Left lung (tissue), 10 donors: ENCODE results near the gene IL22. TPM values are rescaled to one million over a fixed set of nuclear protein-coding genes. Genes with fewer than 3 reads are reported as not detected.
"Not testable (repeated sequence)": the region's sequence is repeated elsewhere in the genome, so short reads cannot be mapped to it uniquely, and the experiment has no call there.

ENCODE experiments used
- ATAC-seq: fragments of 200-7000 bp; cut with Tn5 transposase; one replicate; pipeline ENCODE4 v1.9.1; 2020; ENCODE audit warnings: moderate library complexity
- DNase-seq, 4 donors: peaks; one replicate each; pipeline ENCODE4 v3.0.0-alpha.2; 2013 to 2020
- H3K27ac ChIP-seq, 2 donors: fragments of 200-600 bp; sonication (generic) in 1 of 2; one replicate each; pipeline versions ENCODE4 v1.5.0 to v1.8.0; 2020 to 2021
- H3K27me3 ChIP-seq, 2 donors: fragments of 200-600 bp; sonication (generic) in 1 of 2; one replicate each; pipeline versions ENCODE4 v1.5.0 to v1.8.0; 2020 to 2021
- H3K36me3 ChIP-seq, 2 donors: fragments of 200-600 bp; sonication (generic) in 1 of 2; one replicate each; pipeline versions ENCODE4 v1.5.0 to v1.8.0; 2020 to 2021
- H3K4me1 ChIP-seq, 2 donors: fragments of 200-600 bp; one replicate each; pipeline ENCODE4 v1.8.0; 2021
- H3K4me3 ChIP-seq, 2 donors: fragments of 200-600 bp; sonication (generic) in 1 of 2; one replicate each; pipeline versions ENCODE4 v1.5.0 to v1.8.0; 2020 to 2021; ENCODE audit warnings: mild to moderate bottlenecking in 1 of 2
- H3K9me3 ChIP-seq, 2 donors: fragments of 200-600 bp; sonication (generic) in 1 of 2; one replicate each; pipeline versions ENCODE4 v1.5.0 to v1.8.0; 2020 to 2021
- CTCF ChIP-seq, 2 donors: fragments of 200-600 bp; sonication (generic) in 1 of 2; IDR thresholded peaks; one replicate each; pipeline versions ENCODE4 v1.5.0 to v1.8.0; 2021; ENCODE audit warnings: antibody characterized with exemption in 2 of 2
- intact Hi-C, 2 donors: fragments of 100-400 bp; cut with DNase I; formaldehyde crosslinking; loops; one replicate each; pipeline versions ENCODE4 v1.11.2 to v1.14.2; 2022
- polyA plus RNA-seq, 6 donors: library from polyadenylated mRNA; unstranded; fragments of 120-200 nt; gene quantifications; one replicate each; pipeline ENCODE4 v1.2.1, GENCODE V29; 2013; ENCODE audit not compliant: insufficient read length in 6 of 6
- total RNA-seq, 2 donors: library from RNA; stranded (reverse); fragmentation: NEBNext Ultra II Directional; extraction: Animal tissue kit (Norgen Biotek cat#: 25700); gene quantifications; one replicate each; pipeline ENCODE4 v1.2.1, GENCODE V29; 2021
- donor health status: DM: no; HTN: yes; CAD: no.
- donor health status: DM: no; HTN: no; CAD: no.

IL22 gene
- total and polyA plus RNA-seq, 8 donors = not detected

GRCh38 chr12:68221497-68221896 lies 31.9 kb downstream of the IL22 start:
- no peak overlapping the region for H3K4me3 ChIP-seq
- ATAC-seq (no peak), DNase-seq (no peak)
- H3K4me1 ChIP-seq = peaks cover 0 to 10% of the 10 kb centered on the region in 2 donors
- TF ChIP-seq CTCF (IDR thresholded peaks at IDR 0.05) = no peak
- intact Hi-C loops = loop anchor here in 1 of 2 donors (5.0 kb wide), 1 partner anchor 96 kb away; no protein-coding TSS in a partner anchor
- H3K36me3 ChIP-seq = no peaks in the 10 kb centered on the region
- H3K9me3 ChIP-seq = no peaks in the 10 kb centered on the region
- H3K27ac ChIP-seq = no peak overlapping the region
- H3K27me3 ChIP-seq = peaks cover 16 to 20% of the 10 kb centered on the region in 2 donors

GRCh38 chr12:68210875-68211274 lies 42.5 kb downstream of the IL22 start:
- peaks cover 14 to 30% of the 10 kb centered on the region in 2 donors for H3K27me3 ChIP-seq
- intact Hi-C loops = no loop called here
- DNase-seq (no peak), ATAC-seq (no peak)
- TF ChIP-seq CTCF (IDR thresholded peaks at IDR 0.05) = no peak
- H3K4me1 ChIP-seq = no peaks in the 10 kb centered on the region
- no peaks in the 10 kb centered on the region for H3K36me3 ChIP-seq
- no peak overlapping the region for H3K4me3 ChIP-seq
- no peak overlapping the region for H3K27ac ChIP-seq
- H3K9me3 ChIP-seq = no peaks in the 10 kb centered on the region

- H3K4me1 ChIP-seq, DNase-seq, H3K4me3 ChIP-seq, H3K9me3 ChIP-seq, ATAC-seq, H3K27ac ChIP-seq, intact Hi-C loops, H3K36me3 ChIP-seq: not testable (repeated sequence)
- peaks cover 5 to 17% of the 10 kb centered on the region in 2 donors for H3K27me3 ChIP-seq
Observed at GRCh38 chr12:68209048-68209728, 44.2 kb downstream of the IL22 start.

- Histone ChIP-seq H3K27ac (no peak overlapping the region), H3K9me3 (no peaks in the 10 kb centered on the region), H3K4me1 (no peaks in the 10 kb centered on the region), H3K27me3 (peaks cover 4 to 17% of the 10 kb centered on the region in 2 donors), H3K36me3 (no peaks in the 10 kb centered on the region), H3K4me3 (no peak overlapping the region)
- no peak for TF ChIP-seq CTCF (IDR thresholded peaks at IDR 0.05)
- ATAC-seq (no peak), DNase-seq (no peak)
- intact Hi-C loops = no loop called here
Observed at GRCh38 chr12:68207276-68207675, 46.1 kb downstream of the IL22 start.

GRCh38 chr12:68206446-68206845 lies 47.0 kb downstream of the IL22 start:
- no peak for TF ChIP-seq CTCF (IDR thresholded peaks at IDR 0.05)
- DNase-seq (no peak), ATAC-seq (no peak)
- peaks cover 0 to 14% of the 10 kb centered on the region in 2 donors for H3K27me3 ChIP-seq
- intact Hi-C loops = no loop called here
- no peak overlapping the region for H3K4me3 ChIP-seq
- no peaks in the 10 kb centered on the region for H3K9me3 ChIP-seq
- no peak overlapping the region for H3K27ac ChIP-seq
- no peaks in the 10 kb centered on the region for H3K4me1 ChIP-seq
- no peaks in the 10 kb centered on the region for H3K36me3 ChIP-seq

GRCh38 chr12:68203460-68203875 lies 49.9 kb downstream of the IL22 start:
- intact Hi-C loops = no loop called here
- ATAC-seq = no peak
- Histone ChIP-seq H3K9me3 (no peaks in the 10 kb centered on the region), H3K27me3 (peaks cover 0 to 7% of the 10 kb centered on the region in 2 donors), H3K4me1 (no peaks in the 10 kb centered on the region), H3K4me3 (no peak overlapping the region), H3K36me3 (no peaks in the 10 kb centered on the region), H3K27ac (no peak overlapping the region)
- TF ChIP-seq CTCF (IDR thresholded peaks at IDR 0.05) = no peak
- DNase-seq = no peak
